COR-L47 (cell line): Measurements from ENCODE around the gene LDHA.
"Not testable (repeated sequence)": the region's sequence is repeated elsewhere in the genome, so short reads cannot be mapped to it uniquely, and the experiment has no call there.

Source experiments
- DNase-seq: peaks from one replicate; lab custom pipeline; 2025; lab: John Stamatoyannopoulos, UW

The LDHA gene

DNA sequence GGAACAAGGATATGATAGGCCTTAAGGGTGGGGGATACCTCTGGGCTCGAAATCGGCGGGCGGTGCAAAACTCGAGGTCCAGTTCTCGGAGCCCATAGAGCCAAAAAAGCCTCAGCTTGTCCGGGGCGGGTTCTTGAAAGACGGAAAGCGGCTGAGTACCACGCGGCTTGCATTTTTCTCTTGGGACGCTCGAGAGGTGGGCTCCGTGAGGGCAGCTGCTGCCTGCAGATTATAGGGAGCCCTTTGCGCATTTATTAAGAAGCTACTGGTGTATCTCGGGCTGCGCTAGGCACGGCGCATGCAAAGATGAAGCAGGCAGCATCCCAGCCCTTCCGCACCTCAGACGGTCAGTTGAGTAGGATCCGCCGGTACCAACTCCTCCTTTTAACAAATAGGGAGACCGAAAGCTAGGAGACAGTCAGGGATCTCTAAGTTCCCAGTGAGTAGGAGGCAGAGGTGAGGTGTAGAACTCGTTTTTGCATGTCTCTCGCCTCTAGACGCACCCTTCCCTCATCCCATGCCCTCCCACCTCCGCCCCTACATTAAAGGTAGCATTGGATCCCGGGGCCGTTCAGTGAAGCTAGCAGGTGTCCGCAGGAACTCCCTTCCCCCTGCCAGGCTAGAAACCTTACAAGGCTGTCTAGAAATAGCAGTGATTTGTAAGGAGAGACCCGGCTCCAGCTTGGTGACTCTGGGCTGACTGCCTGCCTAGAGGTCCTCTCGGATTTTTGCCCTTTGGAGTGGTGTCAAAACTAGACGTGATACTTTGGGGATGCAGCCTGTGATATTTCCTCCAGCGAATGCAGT is 768 bp downstream of the LDHA start:
- DNase-seq = peak; percentile 11

- DNase-seq = peak; percentile 99
Measured at GRCh38 chr11:18395735-18396504, 1.6 kb downstream of the LDHA start.

DNA sequence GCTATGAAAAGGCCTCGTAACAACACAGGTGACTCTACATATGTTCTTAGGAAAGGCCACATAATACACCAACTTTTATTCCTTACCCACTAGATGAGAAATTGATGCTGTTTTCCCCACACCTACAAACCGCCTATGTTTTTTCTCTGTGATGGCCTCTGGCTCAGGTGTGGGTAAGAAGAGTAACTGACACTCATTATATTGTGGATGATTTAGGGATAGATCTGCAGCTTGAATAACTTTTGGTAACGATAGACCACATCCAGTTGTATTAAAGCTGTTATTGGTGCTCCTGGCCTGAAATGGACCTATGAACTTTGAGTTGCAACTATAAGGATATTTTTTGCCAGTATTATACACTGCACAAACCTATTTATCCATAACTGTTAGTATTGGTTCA is 3.6 kb downstream of the LDHA start:
- no peak for DNase-seq

- not testable (repeated sequence) for DNase-seq
Measured at GRCh38 chr11:18401077-18401476, 6.7 kb downstream of the LDHA start.

DNA sequence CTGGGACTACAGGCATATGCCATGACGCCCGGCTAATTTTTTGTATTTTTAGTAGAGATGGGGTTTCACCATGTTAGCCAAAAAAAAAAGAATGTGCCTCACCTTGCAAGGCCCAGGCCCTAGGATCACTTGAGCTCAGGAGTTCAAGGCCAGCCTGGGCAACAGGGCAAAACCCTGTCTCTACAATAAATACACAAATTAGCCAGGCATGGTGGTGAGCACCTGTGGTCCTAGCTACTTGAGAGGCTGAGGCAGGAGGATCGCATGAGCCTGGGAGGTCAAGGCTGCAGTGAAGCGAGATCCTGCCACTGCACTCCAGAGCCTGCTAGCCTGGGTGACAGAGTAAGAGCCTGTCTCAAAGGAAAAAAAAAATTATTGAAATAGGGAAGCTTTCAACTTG is 9.7 kb downstream of the LDHA start:
- DNase-seq = no peak

DNA sequence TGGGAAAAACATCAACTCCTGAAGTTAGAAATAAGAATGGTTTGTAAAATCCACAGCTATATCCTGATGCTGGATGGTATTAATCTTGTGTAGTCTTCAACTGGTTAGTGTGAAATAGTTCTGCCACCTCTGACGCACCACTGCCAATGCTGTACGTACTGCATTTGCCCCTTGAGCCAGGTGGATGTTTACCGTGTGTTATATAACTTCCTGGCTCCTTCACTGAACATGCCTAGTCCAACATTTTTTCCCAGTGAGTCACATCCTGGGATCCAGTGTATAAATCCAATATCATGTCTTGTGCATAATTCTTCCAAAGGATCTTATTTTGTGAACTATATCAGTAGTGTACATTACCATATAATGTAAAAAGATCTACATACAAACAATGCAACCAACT is 13.0 kb downstream of the LDHA start:
- DNase-seq = not testable (repeated sequence)

DNA sequence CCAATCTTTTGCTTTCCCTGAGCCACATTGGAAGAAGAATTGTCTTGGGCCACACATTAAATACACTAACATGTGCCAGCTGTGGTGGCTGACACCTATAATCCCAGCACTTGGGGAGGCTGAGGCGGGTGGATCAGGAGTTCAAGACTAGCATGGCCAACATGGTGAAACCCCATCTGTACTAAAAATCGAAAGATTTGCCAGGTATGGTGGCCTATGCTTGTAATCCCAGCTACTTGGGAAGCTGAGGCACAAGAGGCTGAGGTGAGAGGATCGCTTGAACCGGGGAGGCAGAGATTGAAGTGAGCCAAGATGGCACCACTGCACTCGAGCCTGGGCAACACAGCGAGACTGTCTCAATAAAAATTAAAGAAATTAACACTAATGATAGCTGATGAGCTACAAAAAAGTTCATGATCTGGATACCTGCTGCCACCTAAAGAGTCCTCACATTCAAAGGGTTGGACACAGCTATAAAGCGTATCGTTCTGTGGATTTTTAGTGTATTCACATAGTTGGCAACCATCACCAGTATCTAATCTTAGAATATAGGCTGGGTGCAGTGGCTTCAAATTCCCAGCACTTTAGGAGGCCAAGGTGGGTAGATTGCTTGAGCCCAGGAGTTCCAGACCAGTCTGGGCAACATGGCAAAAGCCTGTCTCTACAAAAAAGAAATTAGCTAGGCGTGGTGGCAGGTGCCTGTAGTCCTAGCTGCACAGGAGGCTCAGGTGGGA is 14.4 kb downstream of the LDHA start:
- DNase-seq = no peak

GRCh38 chr11:18416459-18416858 is 22.1 kb downstream of the LDHA start:
- no peak for DNase-seq

DNA sequence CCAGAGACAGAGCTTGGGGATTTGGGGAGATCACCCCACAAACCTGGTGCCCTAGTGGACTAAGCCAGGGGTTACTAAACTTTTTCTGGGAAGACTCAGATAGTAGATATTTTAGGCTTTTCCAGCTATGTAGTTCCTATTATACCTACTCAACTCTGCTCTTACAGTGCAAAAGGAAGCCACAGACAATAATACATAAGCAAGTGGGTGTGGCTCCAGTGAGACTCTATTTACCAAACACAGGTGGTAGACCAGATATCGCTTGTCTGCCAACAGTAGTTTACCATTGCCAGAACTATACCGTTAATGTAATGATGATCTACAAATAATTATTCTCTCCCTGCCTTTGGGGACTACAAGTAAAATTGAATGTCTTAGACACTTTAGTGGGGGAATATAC is 24.7 kb downstream of the LDHA start:
- DNase-seq = peak; percentile 12

DNA sequence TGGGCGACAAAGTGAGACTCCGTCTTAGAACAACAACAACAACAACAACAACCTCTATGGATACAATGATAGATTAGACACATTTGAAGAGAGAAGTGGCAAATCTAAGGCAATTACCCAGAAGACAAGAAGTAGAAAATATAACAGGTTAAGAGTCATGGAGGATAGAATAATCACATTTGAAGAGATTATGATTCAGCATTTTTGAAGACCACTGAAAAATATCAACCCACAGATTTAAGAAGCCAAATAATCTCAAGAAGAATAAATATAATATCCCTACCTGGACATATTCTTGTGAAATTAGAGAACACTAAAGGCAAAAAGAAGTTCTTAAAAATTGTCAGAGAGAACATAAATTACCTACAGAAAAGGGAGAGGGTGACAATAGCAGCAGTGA is 25.7 kb downstream of the LDHA start:
- no peak for DNase-seq

DNA sequence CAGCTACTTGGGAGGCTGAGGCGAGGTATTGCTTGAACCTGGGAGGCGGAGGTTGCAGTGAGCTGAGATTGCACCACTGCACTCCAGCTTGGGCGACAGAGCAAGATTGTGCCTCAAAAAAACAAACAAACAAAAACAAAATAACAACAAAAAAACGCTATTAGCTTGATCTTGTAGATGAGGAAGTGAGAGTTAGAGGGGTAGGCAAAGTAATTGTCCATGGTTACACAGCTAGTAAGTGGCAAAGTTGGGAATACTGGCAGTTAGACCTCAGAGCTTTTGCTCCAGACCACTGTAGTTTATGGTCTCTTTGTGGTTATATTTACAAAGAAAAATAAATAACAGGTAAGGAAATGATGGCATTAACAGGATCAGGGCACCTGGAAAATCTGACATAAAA is 32.9 kb downstream of the LDHA start:
- DNase-seq = no peak

DNA sequence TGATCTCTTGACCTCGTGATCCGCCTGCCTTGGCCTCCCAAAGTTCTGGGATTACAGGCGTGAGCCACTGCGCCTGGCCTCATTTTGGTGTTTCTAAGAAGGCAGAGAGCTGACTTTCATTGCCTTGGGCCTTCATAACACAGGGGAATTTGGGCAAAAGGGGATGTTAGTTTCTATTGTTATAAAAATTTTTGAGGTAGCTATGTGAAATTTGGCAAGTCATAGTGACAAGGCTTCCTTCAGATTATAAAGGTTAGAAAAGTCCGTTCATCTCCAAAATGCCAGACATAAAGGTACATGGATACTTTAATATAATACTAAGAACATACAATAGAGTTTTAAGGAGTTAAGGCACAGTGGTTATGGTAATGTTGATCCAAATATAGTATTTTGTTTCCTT is 35.0 kb downstream of the LDHA start:
- no peak for DNase-seq

GRCh38 chr11:18438691-18439090 is 44.3 kb downstream of the LDHA start:
- no peak for DNase-seq

- DNase-seq = no peak
Measured at GRCh38 chr11:18449251-18449650, 54.9 kb downstream of the LDHA start.

DNA sequence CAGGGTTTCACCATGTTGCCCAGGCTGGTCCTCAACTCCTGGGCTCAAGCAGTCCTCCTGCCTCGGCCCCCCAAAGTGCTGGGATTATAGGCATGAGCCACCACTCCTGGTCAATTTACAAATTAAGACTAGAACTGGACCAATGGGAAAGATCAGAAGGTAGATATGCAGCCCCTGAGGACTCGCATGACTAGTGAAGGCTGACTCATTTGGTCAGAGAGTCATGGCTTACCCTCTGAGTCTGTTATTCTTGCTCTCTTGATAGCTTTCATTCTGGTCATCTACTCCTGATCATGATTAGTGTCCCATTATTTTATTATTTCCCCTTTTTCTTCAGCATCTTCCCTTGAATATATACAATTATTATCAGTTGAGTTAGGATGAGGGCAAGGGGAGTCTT is 58.6 kb downstream of the LDHA start:
- DNase-seq = no peak

- DNase-seq = no peak
Measured at GRCh38 chr11:18455686-18456372, 61.5 kb downstream of the LDHA start, which contains the start of gene LDHAL6A. Gene LDHAL6A, plus strand, starts transcription at chr11:18455856. Its CDS starts 825 bp downstream, at chr11:18456681.

DNA sequence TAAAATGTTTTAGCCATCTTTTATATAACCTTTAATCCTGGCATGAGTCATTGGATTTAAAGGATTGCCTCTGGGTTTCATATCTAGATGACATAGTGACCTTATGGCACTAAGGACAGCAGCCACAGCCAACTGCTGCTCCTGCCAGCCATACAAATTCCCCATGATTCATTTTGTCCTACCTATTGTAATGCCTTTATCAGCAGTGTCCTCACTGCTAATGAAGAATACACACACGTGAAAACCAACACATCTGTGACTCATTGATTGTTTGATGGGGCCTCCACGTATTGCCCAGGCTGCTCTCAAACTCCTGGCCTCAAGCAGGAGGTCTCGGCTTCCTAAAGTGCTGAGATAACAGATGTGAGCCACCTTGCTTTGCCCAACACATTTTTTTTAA is 63.1 kb downstream of the LDHA start:
- DNase-seq = no peak
